Adrenal gland (tissue), 5 donors: ENCODE results near the gene LEMD1.

ENCODE experiments used
- POLR2A ChIP-seq, 2 donors: fragments of 450-650 bp; IDR thresholded peaks; one replicate each; pipeline ENCODE4 v1.6.1; 2017; ENCODE audit warnings: antibody characterized with exemption in 2 of 2, mild to moderate bottlenecking in 2 of 2, moderate library complexity in 1 of 2
- TF ChIP-seq, protein P1 (sequence below), 6 experiments: fragments of 450-650 bp in 4 of 6; fragments of 200-600 bp in 2 of 6; sonication (generic) in 1 of 6; IDR thresholded peaks; 1 replicate in 5 of 6; 2 replicates in 1 of 6; pipeline versions ENCODE4 v1.5.1 to v1.8.0; 2016 to 2021; ENCODE audit warnings: antibody characterized with exemption in 6 of 6, mild to moderate bottlenecking in 2 of 6, moderate library complexity in 1 of 6
- donor health status: DM: no; HTN: no; CAD: no.

DNA sequence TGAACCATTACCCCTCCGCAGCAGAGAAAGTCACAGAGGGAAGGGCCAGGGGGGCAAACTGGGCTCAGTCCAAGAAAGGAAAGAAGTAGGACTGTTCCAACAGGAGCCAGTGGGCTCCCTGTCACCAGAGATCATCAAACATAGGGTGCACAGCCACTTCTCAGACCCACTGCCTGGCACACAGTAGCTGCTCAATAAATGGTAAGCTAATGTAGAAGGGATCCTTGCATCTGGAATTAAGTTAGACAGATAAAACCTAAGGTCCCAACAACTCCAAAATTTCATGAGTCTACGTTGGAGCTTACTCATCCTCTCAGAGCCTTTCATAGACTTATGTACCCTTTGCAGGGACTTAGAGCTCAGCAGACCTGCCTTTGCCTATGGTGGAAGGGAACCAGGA lies 30.5 kb upstream of the LEMD1 start:
- TF ChIP-seq POLR2A (IDR thresholded peaks at IDR 0.05) = no peak
- TF ChIP-seq, protein P1, sequence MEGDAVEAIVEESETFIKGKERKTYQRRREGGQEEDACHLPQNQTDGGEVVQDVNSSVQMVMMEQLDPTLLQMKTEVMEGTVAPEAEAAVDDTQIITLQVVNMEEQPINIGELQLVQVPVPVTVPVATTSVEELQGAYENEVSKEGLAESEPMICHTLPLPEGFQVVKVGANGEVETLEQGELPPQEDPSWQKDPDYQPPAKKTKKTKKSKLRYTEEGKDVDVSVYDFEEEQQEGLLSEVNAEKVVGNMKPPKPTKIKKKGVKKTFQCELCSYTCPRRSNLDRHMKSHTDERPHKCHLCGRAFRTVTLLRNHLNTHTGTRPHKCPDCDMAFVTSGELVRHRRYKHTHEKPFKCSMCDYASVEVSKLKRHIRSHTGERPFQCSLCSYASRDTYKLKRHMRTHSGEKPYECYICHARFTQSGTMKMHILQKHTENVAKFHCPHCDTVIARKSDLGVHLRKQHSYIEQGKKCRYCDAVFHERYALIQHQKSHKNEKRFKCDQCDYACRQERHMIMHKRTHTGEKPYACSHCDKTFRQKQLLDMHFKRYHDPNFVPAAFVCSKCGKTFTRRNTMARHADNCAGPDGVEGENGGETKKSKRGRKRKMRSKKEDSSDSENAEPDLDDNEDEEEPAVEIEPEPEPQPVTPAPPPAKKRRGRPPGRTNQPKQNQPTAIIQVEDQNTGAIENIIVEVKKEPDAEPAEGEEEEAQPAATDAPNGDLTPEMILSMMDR (IDR thresholded peaks at IDR 0.05) = no peak
